HG02642 (cell line): Measurements from ENCODE around the gene PJA1.

Source experiments
- ATAC-seq: cut with Tn5 transposase; IDR thresholded peaks from one replicate; pipeline ENCODE4 v1.9.1; 2021; ENCODE audit warnings: mild to moderate bottlenecking; ENCODE audit not compliant: unreplicated experiment, poor library complexity

The PJA1 gene

GRCh38 chrX:69144838-69145680 is 20.2 kb downstream of the PJA1 start:
- no peak for ATAC-seq

GRCh38 chrX:69143530-69143929 is 21.7 kb downstream of the PJA1 start:
- no peak for ATAC-seq

- no peak for ATAC-seq
Measured at GRCh38 chrX:69142788-69143469, 22.3 kb downstream of the PJA1 start.

GRCh38 chrX:69140837-69141236 is 24.4 kb downstream of the PJA1 start:
- no peak for ATAC-seq

DNA sequence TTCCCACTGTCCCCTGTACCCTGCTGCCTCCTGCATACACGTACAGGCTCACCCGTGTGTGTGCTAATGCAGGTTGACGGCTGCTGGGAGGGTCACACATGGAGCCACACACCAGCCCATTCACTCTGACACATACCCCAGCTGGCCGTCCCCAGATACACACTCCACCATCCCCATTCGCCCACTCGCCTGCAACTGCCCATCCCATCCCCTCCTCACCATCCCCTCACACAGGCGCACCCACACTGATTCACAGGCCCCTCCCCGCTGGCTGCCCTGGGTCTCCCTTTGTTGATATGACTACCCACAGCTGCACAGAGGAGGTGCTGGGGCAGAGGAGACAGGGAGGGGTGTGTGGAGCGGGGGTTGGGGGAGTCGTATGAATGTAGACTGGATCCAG is 25.7 kb downstream of the PJA1 start:
- no peak for ATAC-seq

- no peak for ATAC-seq
Measured at GRCh38 chrX:69138512-69138911, 26.7 kb downstream of the PJA1 start.

GRCh38 chrX:69138118-69138390 is 27.2 kb downstream of the PJA1 start:
- no peak for ATAC-seq

GRCh38 chrX:69137371-69138117 is 27.7 kb downstream of the PJA1 start:
- no peak for ATAC-seq

DNA sequence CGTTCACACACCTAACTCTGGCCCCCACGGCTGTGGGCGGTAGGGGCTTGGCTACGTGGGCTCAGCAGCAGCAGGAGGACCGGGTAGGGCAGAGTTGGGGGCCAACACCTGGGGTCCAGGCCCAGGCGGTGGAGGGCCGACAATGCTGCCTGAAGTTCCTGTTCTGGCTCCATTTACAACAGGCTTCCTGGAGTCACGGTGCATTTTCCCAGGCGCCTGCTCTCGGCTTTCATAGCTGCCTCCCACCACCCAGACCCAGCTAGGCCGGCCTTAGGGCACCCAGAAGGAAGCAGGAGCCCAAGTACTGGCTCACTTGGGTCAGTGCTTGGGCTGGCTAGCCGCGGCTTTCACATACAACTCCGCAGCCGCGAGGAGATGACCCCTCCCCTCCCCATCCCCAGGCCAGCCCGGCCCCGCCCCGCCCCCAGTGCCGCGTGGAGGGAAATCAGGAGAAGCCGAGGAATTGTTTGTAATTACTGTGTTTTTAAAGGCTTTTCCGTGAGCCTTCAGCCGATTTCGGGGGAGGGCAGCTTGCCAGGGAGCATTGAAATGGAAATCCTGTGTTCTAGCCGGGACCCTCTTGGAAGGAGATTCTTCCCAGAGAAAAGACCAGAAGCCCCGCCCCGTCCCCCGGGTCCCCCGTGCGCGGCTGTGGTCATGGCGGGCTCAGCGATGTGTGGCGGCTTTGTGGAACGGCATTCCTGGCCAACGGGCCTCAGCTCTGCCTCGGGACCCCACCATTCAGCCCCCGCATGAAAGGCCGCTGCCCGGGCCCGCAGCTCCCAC is 28.5 kb downstream of the PJA1 start:
- no peak for ATAC-seq

DNA sequence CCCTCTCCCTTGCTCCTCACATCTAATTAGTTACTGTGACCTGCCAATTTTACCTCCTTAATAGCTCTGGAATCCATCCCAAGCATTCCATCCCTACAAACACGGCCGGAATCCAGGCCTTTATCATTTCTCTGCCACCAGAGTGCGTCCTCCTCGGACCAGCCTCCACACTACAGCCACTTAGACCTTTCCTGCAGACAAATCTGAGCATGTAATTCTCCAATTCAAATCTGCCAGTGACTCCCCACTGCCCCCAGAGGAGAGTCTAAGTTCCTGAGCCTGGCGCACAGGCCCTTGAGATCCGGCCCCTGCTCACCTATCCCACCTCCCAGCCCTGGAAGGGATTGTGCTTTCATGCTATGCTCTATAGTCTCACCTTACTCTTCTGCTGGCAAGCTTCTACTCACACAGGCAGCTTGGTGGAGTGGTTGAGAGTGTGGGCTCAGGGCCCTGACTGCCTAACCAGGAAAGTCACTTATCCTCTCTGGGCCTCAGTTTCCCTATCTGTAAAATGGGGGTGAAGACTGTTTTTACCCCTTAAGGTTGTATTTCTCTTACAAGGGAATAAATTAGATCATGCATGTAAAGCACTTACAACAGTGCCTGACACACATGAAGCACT is 31.2 kb downstream of the PJA1 start:
- no peak for ATAC-seq

DNA sequence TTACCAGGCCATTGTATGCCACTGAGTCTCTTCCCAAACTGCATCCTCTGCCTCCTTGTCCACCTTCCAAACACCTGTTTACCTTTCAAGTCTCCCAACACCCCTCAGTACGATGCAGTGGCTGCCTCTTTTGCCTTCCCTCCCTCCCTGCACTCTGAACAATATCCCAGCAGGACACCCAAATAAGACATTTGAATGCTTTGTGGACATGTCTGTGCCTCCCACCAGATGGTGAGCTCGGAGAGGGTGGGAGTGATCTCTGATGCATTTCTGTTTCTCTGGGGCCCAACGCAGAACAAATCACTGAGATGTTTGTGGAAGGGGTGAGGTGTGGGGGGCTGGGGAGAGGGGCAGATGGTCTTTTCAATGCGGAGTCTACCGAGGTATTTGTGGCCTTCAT is 33.4 kb downstream of the PJA1 start:
- no peak for ATAC-seq

GRCh38 chrX:69130439-69130838 is 34.8 kb downstream of the PJA1 start:
- ATAC-seq: no peak

GRCh38 chrX:69128588-69128987 is 36.7 kb downstream of the PJA1 start:
- no peak for ATAC-seq

- ATAC-seq: no peak
Measured at GRCh38 chrX:69127466-69127865, 37.8 kb downstream of the PJA1 start.

DNA sequence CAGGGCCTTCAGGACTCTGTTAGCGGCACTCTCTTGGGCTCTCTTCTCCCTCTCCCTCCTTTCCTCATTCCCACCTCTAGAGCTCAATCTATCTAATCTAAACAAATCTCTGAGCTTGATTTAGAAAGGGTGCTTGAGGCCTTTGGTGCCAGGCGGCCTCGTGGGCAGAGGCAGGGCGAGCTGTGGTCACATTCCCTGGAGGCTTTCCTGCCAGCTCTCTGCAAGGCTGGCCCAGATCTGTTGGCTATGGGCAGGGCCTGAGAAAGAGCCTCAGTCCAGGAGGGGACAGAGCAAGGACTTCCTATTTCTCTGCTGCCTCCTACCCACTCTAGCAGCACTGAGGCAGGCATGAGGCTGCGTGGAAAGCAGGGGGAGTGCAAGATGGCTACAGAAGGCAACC is 38.6 kb downstream of the PJA1 start:
- ATAC-seq: no peak

- ATAC-seq: no peak
Measured at GRCh38 chrX:69125094-69125493, 40.2 kb downstream of the PJA1 start.

DNA sequence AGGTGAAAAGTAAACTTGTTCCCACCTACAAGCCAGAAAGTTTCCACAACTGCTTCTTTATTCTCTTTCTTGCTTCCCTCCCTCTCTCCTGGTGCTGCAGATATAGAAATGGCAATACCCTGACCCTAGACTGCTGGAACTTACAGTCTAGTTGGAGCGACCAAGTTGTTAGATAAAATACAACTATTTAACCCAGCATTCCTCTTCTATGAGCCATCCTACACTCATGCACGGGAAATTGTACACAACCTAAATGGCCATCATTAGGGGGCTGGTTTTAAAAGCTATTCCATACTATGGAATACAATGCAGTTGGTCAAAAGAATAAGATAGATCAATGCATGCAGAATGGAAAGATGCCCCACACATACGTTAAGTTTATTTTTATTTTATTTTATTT is 41.1 kb downstream of the PJA1 start:
- no peak for ATAC-seq

GRCh38 chrX:69123481-69123880 is 41.8 kb downstream of the PJA1 start:
- no peak for ATAC-seq

- ATAC-seq: no peak
Measured at GRCh38 chrX:69121321-69122000, 43.8 kb downstream of the PJA1 start.

- no peak for ATAC-seq
Measured at GRCh38 chrX:69120476-69120875, 44.8 kb downstream of the PJA1 start.
